Neural progenitor cell (in vitro differentiated cells): ENCODE measurements around the gene KCNJ18.
"Not testable (repeated sequence)": the region's sequence is repeated elsewhere in the genome, so short reads cannot be mapped to it uniquely, and the experiment has no call there.

Experiments used
- CTCF ChIP-seq: fragments of 200-600 bp; sonication (generic); IDR thresholded peaks from 2 replicates; pipeline ENCODE4 v1.5.1; 2017; ENCODE audit warnings: antibody characterized with exemption, mild to moderate bottlenecking
- EZH2 ChIP-seq: fragments of 200-600 bp; sonication (generic); IDR thresholded peaks from 2 replicates; pipeline ENCODE4 v1.6.1; 2017; ENCODE audit warnings: antibody characterized with exemption, mild to moderate bottlenecking, moderate library complexity
- EZH2phosphoT487 ChIP-seq: fragments of 200-600 bp; sonication (generic); IDR thresholded peaks from 2 replicates; pipeline ENCODE4 v1.6.1; 2017; ENCODE audit warnings: antibody characterized with exemption

- not testable (repeated sequence) for TF ChIP-seq CTCF, EZH2, EZH2phosphoT487
Observed at GRCh38 chr17:21710486-21710885, 18.2 kb downstream of the KCNJ18 start.
